RWPE1 (cell line): ENCODE measurements around the gene PI16.
"Not testable (repeated sequence)": the region's sequence is repeated elsewhere in the genome, so short reads cannot be mapped to it uniquely, and the experiment has no call there.

Experiments
- CTCF ChIA-PET: fragments of 350-600 bp; sonication (Branson Sonifier 250); formaldehyde crosslinking; extraction: SDS; loops from one replicate; lab custom pipeline; 2021; lab: Yijun Ruan, JAX
- POLR2A ChIA-PET: fragments of 400-600 bp; formaldehyde crosslinking; extraction: SDS; loops from one replicate; lab custom pipeline; 2020; ENCODE audit warnings: antibody characterized with exemption; ENCODE audit not compliant: low non-redundant PET; lab: Yijun Ruan, JAX
- DNase-seq: peaks from one replicate; pipeline ENCODE4 v3.0.0; 2012; ENCODE audit warnings: low spot score
- H3K27ac ChIP-seq: fragments of 450-650 bp; 2 replicates; pipeline ENCODE4 v1.5.1; 2017
- TF ChIP-seq, protein P1 (sequence below): fragments of 450-650 bp; conservative IDR thresholded peaks from 2 replicates; pipeline ENCODE4 v1.5.1; 2017; ENCODE audit warnings: low read depth, mild to moderate bottlenecking

PI16 gene

DNA sequence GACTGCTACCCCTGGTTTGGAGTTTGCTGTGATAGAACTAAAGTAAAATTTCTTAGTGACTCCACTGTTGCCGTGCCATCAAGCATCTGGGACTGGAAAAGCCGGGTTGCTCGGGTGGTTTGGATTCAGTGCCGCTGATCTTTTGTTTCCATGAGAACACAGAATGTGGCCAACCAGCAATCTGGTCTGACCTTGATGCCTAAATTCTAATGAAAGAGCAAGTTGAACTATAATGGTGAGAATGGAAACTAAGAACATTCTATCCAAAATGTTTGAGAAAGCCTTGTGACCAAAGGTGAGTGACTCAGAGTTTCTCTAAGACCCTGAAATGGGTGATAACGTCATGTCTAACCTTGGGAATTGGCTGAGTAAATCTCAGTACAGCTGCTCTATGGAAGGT, 9.9 kb upstream of the PI16 start:
- no peak for DNase-seq
- ChIA-PET CTCF (no interaction called here), POLR2A (no interaction called here)
- TF ChIP-seq, protein P1, sequence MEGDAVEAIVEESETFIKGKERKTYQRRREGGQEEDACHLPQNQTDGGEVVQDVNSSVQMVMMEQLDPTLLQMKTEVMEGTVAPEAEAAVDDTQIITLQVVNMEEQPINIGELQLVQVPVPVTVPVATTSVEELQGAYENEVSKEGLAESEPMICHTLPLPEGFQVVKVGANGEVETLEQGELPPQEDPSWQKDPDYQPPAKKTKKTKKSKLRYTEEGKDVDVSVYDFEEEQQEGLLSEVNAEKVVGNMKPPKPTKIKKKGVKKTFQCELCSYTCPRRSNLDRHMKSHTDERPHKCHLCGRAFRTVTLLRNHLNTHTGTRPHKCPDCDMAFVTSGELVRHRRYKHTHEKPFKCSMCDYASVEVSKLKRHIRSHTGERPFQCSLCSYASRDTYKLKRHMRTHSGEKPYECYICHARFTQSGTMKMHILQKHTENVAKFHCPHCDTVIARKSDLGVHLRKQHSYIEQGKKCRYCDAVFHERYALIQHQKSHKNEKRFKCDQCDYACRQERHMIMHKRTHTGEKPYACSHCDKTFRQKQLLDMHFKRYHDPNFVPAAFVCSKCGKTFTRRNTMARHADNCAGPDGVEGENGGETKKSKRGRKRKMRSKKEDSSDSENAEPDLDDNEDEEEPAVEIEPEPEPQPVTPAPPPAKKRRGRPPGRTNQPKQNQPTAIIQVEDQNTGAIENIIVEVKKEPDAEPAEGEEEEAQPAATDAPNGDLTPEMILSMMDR = no peak
- no peak overlapping the region for H3K27ac ChIP-seq

DNA sequence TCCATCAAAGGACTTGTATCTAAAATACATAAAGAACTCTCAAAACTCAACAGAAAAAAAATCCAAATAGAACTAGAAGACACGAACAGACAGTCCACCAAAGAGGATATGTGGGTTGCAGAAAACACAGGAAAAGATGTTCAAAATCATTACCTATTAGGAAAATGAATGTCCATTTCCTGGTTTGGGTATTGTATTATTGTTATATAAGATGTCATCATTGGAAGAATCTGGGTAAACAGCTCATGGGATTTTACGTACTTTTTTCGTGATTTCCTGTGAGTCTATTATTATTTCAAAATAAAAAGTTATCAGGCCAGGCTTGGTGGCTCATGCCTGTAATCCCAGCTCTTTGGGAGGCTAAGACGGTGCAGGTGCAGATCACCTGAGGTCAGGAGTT, 9.2 kb upstream of the PI16 start:
- no peak for DNase-seq
- H3K27ac ChIP-seq = no peak overlapping the region
- CTCF ChIA-PET = interaction anchor here (0.7 to 1.1 kb wide), 2 partner anchors 31 to 46 kb away, joined by 4 read pairs; no protein-coding TSS in a partner anchor
- POLR2A ChIA-PET = no interaction called here
- TF ChIP-seq, protein P1 = no peak

- ChIA-PET POLR2A (no interaction called here), CTCF (interaction anchor here (0.5 kb wide), 1 partner anchor 539 kb away, joined by 5 read pairs; no protein-coding TSS in a partner anchor)
- DNase-seq = no peak
- no peak overlapping the region for H3K27ac ChIP-seq
- TF ChIP-seq, protein P1 = no peak
Measured at GRCh38 chr6:36946526-36946925, 8.0 kb upstream of the PI16 start.

GRCh38 chr6:36947570-36948351, 6.8 kb upstream of the PI16 start:
- POLR2A ChIA-PET = no interaction called here

GRCh38 chr6:36949076-36949475, 5.5 kb upstream of the PI16 start:
- CTCF ChIA-PET, POLR2A ChIA-PET, H3K27ac ChIP-seq, DNase-seq: not testable (repeated sequence)

More at GRCh38 chr6:36947570-36948351, 6.8 kb upstream of the PI16 start:
- CTCF ChIA-PET = no interaction called here
- no peak overlapping the region for H3K27ac ChIP-seq
- DNase-seq = no peak
- TF ChIP-seq, protein P1 = no peak

DNA sequence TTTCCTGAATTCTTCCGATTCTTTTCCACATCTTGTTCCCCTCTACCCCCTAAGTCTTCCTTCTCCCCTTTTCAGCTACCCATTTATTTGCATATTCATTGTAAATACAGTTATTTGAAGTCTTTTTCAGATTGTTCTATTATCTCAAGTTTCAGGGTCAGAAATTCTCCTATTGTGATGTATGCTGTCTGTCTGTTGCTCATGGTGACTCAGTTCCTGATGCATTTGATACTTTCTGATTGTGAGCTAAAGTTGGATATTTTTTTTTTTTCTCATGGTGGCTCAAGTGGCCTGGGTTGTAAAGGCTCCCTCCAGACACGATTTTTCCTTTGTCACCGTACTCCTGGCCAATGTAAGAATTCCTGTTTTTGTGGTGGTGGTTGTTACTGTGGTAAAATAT, 4.9 kb upstream of the PI16 start:
- CTCF ChIA-PET = interaction anchor here (0.6 kb wide), 1 partner anchor 77 kb away, joined by 6 read pairs; no protein-coding TSS in a partner anchor
- TF ChIP-seq, protein P1 = no peak
- DNase-seq = peak; percentile 35
- no peak overlapping the region for H3K27ac ChIP-seq
- POLR2A ChIA-PET = no interaction called here

DNA sequence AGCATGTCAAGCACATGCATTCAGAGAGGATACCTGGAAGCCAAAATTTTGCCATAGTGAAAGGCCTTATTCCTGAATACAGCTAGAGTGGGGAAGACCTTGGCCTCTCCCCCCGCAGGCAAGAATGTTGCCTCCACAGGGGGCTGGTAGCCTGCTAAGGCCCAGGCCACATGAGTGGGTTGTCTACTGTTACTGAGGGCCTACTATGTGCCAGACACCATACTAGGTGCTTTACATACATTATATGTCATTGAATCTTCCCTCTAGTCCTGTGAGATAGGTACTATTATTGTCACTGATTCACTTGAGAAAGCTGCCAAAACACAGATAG, 642 bp upstream of the PI16 start:
- CTCF ChIA-PET = interaction anchor here (1.2 kb wide), 1 partner anchor 24 kb away, joined by 4 read pairs; no protein-coding TSS in a partner anchor
- TF ChIP-seq, protein P1 = no peak
- POLR2A ChIA-PET = no interaction called here
- H3K27ac ChIP-seq = no peak overlapping the region
- DNase-seq = no peak
